ENCODE data around the gene C1QTNF1.
A peak's percentile ranks its signal among the peaks of the same experiment; 100 is the strongest.

C1QTNF1 gene

DNA sequence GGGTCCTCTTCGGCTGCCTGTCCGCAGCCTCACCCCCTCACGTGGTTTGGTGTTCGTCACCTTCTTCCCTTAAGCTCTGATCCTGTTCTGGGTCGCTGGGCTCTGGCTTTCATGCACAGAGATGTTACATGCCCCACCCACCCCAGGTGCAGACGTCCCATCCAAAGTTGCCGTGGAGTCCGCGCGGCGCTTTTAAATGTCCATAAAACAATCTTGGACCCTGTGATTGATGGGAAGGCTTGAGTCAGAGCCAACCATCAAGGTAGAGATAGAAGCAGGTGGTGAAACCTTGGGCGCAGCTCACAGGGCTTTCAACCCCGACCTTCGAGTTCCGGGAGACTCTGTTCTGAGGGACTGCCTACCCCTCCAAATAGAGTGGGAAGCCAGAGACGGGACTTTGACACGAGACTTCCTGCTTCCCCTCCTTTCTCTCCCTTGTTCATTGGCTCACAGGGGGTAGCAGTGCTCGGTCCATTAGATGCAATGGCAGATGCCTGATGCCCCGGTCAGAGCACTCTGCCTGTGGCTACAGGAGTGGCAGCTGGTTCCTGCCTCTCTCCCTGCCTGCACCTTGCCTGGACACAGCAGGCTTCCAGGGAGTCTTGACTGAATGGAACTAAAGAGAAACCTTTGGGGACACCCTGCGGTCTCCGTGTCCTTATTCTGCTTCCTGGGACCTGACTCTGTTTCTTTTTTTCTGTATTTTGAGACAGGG lies 54.7 kb downstream of the C1QTNF1 start:
- no peak for DNase-seq (ENCODE audit: low read depth in 2 of 3, low spot score in 2 of 3)

DNA sequence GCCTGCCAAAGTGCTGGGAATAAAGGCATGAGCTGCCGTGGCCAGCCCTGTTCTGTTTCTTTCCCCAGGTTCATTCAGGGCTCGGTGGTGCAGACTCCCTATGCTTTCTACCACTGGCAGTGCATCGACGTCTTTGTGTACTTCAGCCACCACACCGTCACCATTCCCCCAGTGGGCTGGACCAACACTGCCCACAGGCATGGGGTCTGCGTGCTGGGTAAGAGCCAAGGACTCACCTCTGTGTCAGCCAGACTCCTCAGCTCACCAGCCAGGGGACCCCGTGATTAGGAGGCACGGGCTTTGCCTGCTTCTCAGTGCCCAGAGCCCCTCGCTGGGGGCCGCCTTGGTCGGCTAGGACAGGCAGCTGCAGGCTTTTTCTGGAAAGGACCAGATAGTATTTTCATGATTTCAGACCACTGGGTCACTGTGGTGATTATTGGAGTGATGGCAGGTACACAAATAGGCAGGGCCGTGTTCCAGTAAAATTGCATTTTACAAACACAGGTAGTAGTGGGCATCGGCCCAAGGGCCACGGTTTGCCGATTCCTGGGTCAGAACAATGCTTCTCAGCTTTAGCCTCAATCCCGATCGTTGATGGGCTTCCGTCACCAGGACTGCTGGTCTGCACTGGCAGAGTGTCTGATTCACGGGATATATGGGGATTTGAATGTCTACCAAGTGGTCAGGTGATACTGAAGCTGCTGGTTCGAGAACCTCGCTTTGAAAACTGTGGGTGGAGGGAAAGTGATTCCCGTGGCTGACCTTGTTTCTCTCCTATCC lies 55.6 kb downstream of the C1QTNF1 start:
- no peak for DNase-seq (ENCODE audit: low read depth in 2 of 3, low spot score in 2 of 3)

GRCh38 chr17:79080349-79080748 lies 56.4 kb downstream of the C1QTNF1 start:
- no peak for DNase-seq (ENCODE audit: low read depth in 2 of 3, low spot score in 2 of 3)

GRCh38 chr17:79080761-79081290 lies 56.9 kb downstream of the C1QTNF1 start:
- no peak for DNase-seq (ENCODE audit: low read depth in 2 of 3, low spot score in 2 of 3)

GRCh38 chr17:79081571-79082276 lies 57.8 kb downstream of the C1QTNF1 start:
- no peak for DNase-seq (ENCODE audit: low read depth in 2 of 3, low spot score in 2 of 3)

GRCh38 chr17:79082311-79083190 lies 58.6 kb downstream of the C1QTNF1 start:
- peak in 2 of 3 experiments; percentile 25 to 38 for DNase-seq (ENCODE audit: low read depth in 2 of 3, low spot score in 2 of 3)

DNA sequence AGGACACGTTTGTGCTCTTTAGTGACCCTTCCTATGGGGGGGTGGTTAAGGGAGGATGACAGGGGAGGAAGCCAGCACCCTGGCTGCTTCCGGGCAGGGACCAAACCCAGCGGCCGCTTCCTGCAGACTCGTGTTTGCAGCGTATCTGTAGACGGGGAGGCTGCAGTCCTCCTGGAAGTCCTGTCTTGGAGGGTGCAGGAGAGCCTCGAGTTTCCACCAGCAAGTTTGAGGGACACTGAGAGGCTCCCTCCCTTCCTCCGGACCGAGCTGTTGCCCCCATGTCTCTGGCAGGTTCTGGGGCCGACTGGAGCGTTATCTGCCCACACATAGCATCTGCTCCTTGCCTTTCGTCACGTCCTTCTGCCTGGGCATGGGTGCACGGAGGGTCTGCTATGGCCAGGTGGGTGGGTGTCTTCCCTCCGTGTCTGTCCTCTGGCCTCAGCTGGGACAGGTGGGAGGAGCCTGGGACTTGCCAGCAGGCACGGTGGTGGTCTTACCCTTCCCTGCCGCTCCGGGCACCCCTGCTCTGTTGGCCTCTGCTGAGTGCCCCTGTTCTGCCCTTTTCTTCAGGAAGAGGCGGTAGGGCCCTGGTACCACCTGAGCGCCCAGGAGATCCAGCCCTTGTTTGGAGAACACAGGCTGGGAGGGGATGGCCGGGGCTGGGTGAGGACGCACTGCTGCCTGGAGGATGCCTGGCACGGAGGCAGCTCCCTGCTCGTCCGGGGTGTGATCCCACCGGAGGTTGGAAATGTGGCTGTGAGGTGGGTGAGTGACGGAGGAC lies 59.4 kb downstream of the C1QTNF1 start:
- DNase-seq (ENCODE audit: low read depth in 2 of 3, low spot score in 2 of 3): no peak

GRCh38 chr17:79084291-79085153 lies 60.6 kb downstream of the C1QTNF1 start:
- DNase-seq (ENCODE audit: low read depth in 2 of 3, low spot score in 2 of 3): no peak

GRCh38 chr17:79085154-79085920 lies 61.4 kb downstream of the C1QTNF1 start:
- DNase-seq (ENCODE audit: low read depth in 2 of 3, low spot score in 2 of 3): no peak

GRCh38 chr17:79085921-79086551 lies 62.1 kb downstream of the C1QTNF1 start:
- DNase-seq (ENCODE audit: low read depth in 2 of 3, low spot score in 2 of 3): no peak

GRCh38 chr17:79086609-79087427 lies 62.8 kb downstream of the C1QTNF1 start:
- no peak for DNase-seq (ENCODE audit: low read depth in 2 of 3, low spot score in 2 of 3)

DNA sequence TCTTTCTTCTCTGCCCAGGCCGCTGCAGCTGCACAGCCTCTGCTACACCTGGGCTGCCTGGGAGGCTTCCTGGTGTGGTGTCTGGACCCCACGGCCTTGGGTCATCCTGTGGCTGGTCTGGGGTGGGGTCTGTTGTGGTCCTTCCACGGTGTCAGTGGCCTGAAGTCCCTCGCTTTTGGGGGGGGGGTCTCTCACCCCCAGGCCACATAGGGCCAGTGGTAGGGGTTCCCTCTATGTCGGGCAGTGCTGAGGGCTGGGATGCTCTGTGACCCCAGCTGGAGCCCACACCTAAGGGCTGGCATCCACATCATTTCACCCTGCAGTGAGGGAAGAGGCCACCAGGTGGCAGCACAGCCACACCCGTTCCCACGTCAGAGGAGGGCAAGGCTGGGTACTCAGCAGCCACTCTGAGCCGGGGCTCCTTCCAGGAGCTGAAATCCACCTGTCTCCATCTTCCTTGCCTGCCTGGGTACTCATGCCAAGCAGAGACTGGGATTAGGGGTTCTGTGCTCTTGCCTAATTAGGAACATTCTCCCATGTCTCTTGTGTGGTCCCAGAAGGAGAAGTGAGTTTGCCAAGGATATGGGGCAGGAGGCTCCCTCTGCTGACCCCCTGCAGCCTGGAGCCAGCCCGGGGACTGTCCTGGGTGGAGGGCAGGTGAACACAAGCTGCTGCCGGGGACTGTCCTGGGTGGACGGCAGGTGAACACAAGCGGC lies 63.6 kb downstream of the C1QTNF1 start:
- peak in 2 of 3 experiments; percentile 39 to 65 for DNase-seq (ENCODE audit: low read depth in 2 of 3, low spot score in 2 of 3)

GRCh38 chr17:79088247-79088996 lies 64.5 kb downstream of the C1QTNF1 start:
- no peak for DNase-seq (ENCODE audit: low read depth in 2 of 3, low spot score in 2 of 3)

- no peak for DNase-seq (ENCODE audit: low read depth in 2 of 3, low spot score in 2 of 3)
Measured at GRCh38 chr17:79088997-79089328, 65.0 kb downstream of the C1QTNF1 start.

- no peak for DNase-seq (ENCODE audit: low read depth in 2 of 3, low spot score in 2 of 3)
Measured at GRCh38 chr17:79089720-79090442, 65.9 kb downstream of the C1QTNF1 start.
